ENCODE measurements around the gene PAX5.

- no peak for TF ChIP-seq POLR2A (IDR thresholded peaks at IDR 0.05; ENCODE audit: low read length)
- no peak for TF ChIP-seq GATA1 (IDR thresholded peaks at IDR 0.05; ENCODE audit: low read depth, low read length)
Observed at GRCh38 chr9:36842560-36843530, 191.2 kb downstream of the PAX5 start.
